ENCODE results near the gene MAP3K6. TPM values are rescaled to one million over a fixed set of nuclear protein-coding genes. Genes with fewer than 3 reads are reported as not detected.

The MAP3K6 gene
- total RNA-seq, 1 donor from 2014 or later, result 6.6 TPM

GRCh38 chr1:27333717-27334279 is 33.0 kb downstream of the MAP3K6 start:
- no peak for DNase-seq

GRCh38 chr1:27332536-27333281 is 34.1 kb downstream of the MAP3K6 start:
- DNase-seq, result peak; percentile 67

- no peak for DNase-seq
Measured at GRCh38 chr1:27331922-27332321, 34.8 kb downstream of the MAP3K6 start.

- DNase-seq, result no peak
Measured at GRCh38 chr1:27331426-27331825, 35.3 kb downstream of the MAP3K6 start.

- DNase-seq, result no peak
Measured at GRCh38 chr1:27330786-27331185, 36.0 kb downstream of the MAP3K6 start.

- DNase-seq, result no peak
Measured at GRCh38 chr1:27327964-27328363, 38.8 kb downstream of the MAP3K6 start.

- DNase-seq, result no peak
Measured at GRCh38 chr1:27325286-27325685, 41.5 kb downstream of the MAP3K6 start.

GRCh38 chr1:27322569-27323240 is 44.1 kb downstream of the MAP3K6 start:
- no peak for DNase-seq

- peak; percentile 99 for DNase-seq
Measured at GRCh38 chr1:27321813-27322568, 44.8 kb downstream of the MAP3K6 start, which contains the start of gene TMEM222. TSS of gene TMEM222 (plus strand) at chr1:27322163. CDS start at chr1:27322198, 35 bp downstream.

GRCh38 chr1:27318596-27318995 is 48.2 kb downstream of the MAP3K6 start:
- DNase-seq, result no peak

GRCh38 chr1:27318136-27318535 is 48.6 kb downstream of the MAP3K6 start:
- no peak for DNase-seq

- DNase-seq, result no peak
Measured at GRCh38 chr1:27316860-27317259, 49.9 kb downstream of the MAP3K6 start.

GRCh38 chr1:27314737-27315136 is 52.0 kb downstream of the MAP3K6 start:
- no peak for DNase-seq

GRCh38 chr1:27314169-27314568 is 52.6 kb downstream of the MAP3K6 start:
- no peak for DNase-seq

GRCh38 chr1:27307874-27308598 is 58.7 kb downstream of the MAP3K6 start:
- no peak for DNase-seq

- no peak for DNase-seq
Measured at GRCh38 chr1:27306892-27307761, 59.6 kb downstream of the MAP3K6 start.

- no peak for DNase-seq
Measured at GRCh38 chr1:27306071-27306470, 60.7 kb downstream of the MAP3K6 start.
